ENCODE data around the gene PRDM11. TPM values are rescaled to one million over a fixed set of nuclear protein-coding genes. Genes with fewer than 3 reads are reported as not detected.
A peak's percentile ranks its signal among the peaks of the same experiment; 100 is the strongest.

The PRDM11 gene
- 20.7 TPM for total RNA-seq
- long read RNA-seq, partial matches to known transcripts, result 8 of 23 reads
- long read RNA-seq, other reads (novel, unspliced or antisense), result 15 of 23 reads

- no peak for DNase-seq (ENCODE audit: low spot score)
- intact Hi-C loops (cut with DNase I), result loop anchor here (2.0 kb wide), 1 partner anchor 34 kb away; no protein-coding TSS in a partner anchor
Observed at GRCh38 chr11:45146072-45147016, at the start of gene PRDM11. Gene PRDM11, plus strand, starts transcription at chr11:45146639. Its CDS starts 35,128 bp downstream, at chr11:45181767.

DNA sequence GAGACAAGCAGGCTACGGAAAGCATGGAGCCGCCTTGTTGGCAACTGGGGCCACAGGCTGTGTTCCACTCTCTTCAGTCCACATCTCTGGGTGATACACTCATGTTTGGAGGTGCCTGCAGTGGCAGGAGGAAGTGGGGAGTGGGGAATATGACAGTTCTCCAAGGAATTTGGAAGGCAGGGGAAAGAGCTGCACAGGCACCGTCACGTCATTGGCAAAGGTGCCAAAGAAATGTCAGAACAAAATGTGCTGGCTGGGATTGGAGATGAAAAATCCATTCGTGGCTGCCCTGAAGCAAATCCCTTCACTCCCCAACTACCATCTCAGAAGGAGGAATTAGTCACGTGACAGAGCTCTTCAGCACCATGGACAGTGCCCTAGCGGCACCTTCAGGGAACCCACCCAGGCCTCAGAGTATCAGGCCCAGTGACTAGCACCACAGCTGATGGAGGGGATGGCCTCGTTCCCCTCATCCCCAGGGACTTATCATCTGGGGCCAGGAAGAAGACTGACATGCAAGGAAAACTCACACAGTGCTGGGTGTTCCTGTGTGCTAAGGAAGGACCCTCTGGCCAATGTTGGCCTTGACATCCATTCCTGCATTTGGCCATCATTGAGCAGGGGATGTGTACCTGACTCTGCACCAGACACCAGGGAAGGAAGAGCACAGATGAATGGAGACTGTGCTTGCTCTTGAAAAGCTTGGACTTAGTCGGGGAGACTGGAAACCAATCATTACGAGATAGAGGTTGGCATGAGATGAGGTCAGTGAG, 48.5 kb upstream of the PRDM11 start:
- DNase-seq (ENCODE audit: low spot score), result no peak
- intact Hi-C loops (cut with DNase I), result no loop called here

GRCh38 chr11:45098929-45099328, 47.5 kb upstream of the PRDM11 start:
- no peak for DNase-seq (ENCODE audit: low spot score)
- intact Hi-C loops (cut with DNase I), result no loop called here

DNA sequence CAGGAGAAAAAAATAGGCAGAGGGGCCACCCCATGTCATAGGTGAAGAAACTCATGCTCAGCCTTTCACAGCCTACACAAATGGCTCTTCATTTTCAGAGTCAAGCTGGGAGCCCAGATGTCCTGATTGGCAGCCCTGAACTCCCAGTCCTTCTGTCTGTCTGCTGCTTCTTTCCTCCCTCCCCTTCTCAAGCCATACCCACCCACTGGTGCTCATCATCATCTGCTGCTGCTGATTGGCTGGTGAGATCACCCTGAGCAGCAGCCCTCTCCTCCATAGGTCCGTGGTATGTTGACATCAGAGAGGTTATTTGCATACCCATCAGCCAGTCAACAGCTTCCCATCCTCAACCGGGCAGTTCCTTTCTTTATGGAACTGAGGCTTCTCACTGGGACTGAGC, 46.1 kb upstream of the PRDM11 start:
- no peak for DNase-seq (ENCODE audit: low spot score)
- intact Hi-C loops (cut with DNase I), result loop anchor here (10.0 kb wide), 1 partner anchor 536 kb away; the partner anchor contains the start of gene CD82

- DNase-seq (ENCODE audit: low spot score), result no peak
- intact Hi-C loops (cut with DNase I), result loop anchor here (10.0 kb wide), 1 partner anchor 538 kb away; the partner anchor contains the start of gene CD82
Observed at GRCh38 chr11:45102361-45102809, 44.1 kb upstream of the PRDM11 start.

- intact Hi-C loops (cut with DNase I), result loop anchor here (10.0 kb wide), 1 partner anchor 538 kb away; the partner anchor contains the start of gene CD82
- DNase-seq (ENCODE audit: low spot score), result no peak
Observed at GRCh38 chr11:45102810-45103621, 43.4 kb upstream of the PRDM11 start.

DNA sequence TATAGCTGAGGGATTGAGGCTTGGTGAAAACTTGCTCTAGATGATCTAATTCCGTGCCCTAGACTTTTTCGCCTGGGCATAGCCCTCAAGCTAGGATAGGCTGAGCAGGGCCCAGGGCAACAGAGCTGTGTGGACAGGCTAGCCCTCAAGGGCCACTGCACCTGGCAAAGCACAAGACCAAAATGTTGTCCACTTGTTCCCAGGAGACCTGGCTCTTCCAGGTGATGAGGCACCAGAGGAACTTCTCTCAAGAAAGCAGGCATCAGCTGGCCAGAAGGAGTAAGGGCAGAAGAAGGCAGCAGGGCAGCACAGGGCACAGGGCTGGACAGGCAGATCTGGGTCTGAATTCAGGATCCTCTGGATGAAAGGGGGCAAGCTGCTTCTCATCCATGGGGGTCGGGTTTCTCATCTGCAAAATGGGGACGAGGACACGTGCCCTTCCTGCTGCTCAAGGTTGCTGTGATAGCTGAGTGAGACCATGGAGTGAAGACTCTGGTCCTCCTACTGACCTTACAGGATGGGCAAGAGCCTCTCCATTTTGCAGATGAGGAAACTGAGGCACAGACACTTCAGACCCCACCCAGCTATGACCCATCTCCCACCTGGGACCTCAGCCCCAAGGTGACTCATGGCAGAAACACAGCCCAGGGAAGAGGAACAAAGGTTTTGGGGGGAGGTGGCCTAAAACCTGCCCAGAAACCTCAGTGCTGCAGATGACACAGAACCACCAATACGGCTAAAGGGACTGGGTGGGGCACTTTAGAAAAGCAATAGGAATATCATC, 42.2 kb upstream of the PRDM11 start:
- no peak for DNase-seq (ENCODE audit: low spot score)
- intact Hi-C loops (cut with DNase I), result loop anchor here (10.0 kb wide), 1 partner anchor 539 kb away; the partner anchor contains the start of gene CD82

GRCh38 chr11:45104790-45105084, 41.7 kb upstream of the PRDM11 start:
- DNase-seq (ENCODE audit: low spot score), result no peak
- intact Hi-C loops (cut with DNase I), result loop anchor here (1.0 to 10.0 kb wide), 4 partner anchors 128 to 540 kb away; partner anchors contain the start of gene CD82

GRCh38 chr11:45105233-45105983, 41.0 kb upstream of the PRDM11 start:
- DNase-seq (ENCODE audit: low spot score), result peak; percentile 88
- intact Hi-C loops (cut with DNase I), result loop anchor here (1.0 to 10.0 kb wide), 4 partner anchors 127 to 541 kb away; partner anchors contain the start of gene CD82

DNA sequence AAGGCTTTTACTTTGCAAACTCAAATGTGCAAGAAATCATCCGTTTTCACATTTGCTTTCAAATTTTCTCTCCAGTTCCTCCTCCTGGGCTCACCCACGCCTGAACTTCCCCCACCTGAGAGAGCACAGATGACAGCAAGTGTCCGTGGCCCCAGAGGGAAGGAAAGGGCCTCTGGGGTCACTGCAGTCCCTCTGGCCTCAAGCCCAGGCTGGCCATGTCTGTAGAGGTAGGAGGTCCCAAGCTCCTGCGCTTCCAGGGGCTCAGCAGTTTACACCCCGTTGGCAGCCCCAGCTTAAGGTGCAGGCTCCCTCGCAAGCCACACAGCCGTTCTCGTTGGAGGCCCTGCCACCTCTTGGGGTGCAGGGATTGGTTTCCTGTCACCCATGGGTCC, 40.5 kb upstream of the PRDM11 start:
- intact Hi-C loops (cut with DNase I), result loop anchor here (1.0 to 10.0 kb wide), 4 partner anchors 126 to 541 kb away; partner anchors contain the start of gene CD82
- DNase-seq (ENCODE audit: low spot score), result no peak

DNA sequence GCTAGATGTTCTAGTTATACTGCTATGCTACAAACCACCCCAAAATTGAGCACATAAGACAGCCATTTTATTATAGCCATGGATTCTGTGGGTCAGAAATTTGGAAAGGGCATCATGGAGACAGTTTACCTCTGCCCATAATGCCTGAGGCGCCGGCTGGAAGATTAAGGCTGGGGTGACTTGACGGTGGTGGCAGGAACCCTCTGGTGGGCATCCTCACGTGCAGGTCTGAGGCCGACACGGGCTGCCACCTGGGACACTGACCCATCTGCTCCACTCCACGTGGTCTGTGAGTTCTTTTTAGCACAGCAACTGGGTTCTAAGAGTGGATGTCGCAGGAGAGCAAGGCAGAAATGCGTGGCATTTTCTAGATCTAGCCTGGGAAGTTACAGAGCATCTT, 40.0 kb upstream of the PRDM11 start:
- no peak for DNase-seq (ENCODE audit: low spot score)
- intact Hi-C loops (cut with DNase I), result loop anchor here (5.0 to 10.0 kb wide), 3 partner anchors 126 to 542 kb away; partner anchors contain the start of gene CD82

GRCh38 chr11:45107029-45107428, 39.4 kb upstream of the PRDM11 start:
- no peak for DNase-seq (ENCODE audit: low spot score)
- intact Hi-C loops (cut with DNase I), result loop anchor here (5.0 to 10.0 kb wide), 3 partner anchors 125 to 542 kb away; partner anchors contain the start of gene CD82

DNA sequence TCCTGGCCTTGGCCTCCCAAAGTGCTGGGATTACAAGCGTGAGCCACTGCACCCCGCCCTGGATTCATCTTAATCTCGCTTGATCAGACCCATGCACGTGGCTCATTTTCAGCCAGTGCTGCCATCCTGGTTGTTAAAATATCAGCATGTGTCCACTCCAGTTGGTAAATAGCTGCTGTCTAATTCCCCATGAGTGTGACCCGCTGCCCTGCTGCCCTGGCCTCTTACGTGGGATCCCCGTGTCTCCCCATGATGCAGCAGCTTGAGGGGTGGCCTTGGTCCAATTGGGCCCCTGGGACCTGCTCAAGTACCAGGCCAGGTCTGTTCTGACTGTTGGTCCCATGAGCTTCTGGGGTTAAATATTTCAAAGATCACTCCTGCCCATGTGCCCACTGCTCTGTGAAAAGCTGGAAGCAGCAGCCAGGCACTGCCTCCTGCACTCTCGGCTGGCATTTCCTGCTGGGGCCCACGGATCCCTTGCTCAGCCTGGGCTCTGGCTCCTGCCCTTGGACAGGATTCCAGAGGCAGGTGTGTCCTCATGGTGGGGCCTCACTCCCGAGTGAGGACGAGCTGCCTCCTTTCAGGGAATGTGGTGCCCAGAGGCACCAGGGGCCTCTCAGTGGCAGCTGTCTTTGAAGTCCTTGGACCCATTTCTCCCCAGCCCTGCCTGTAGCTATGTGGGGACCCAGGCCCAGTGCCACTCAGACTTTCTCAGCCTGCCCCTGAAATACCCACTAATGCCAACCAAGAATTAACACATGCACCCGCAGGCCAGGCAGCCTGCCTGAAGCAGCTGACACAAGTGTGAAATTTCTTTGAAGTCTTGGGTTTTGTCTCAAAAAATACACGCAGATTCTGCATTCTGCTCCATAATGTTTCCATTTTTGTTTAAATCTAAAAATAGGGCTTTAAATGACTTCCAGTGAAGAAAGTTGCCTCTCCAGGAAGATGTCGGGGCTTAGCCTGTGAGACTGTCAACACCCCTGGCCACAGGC, 38.1 kb upstream of the PRDM11 start:
- intact Hi-C loops (cut with DNase I), result loop anchor here (5.0 to 10.0 kb wide), 3 partner anchors 124 to 544 kb away; partner anchors contain the start of gene CD82
- no peak for DNase-seq (ENCODE audit: low spot score)

DNA sequence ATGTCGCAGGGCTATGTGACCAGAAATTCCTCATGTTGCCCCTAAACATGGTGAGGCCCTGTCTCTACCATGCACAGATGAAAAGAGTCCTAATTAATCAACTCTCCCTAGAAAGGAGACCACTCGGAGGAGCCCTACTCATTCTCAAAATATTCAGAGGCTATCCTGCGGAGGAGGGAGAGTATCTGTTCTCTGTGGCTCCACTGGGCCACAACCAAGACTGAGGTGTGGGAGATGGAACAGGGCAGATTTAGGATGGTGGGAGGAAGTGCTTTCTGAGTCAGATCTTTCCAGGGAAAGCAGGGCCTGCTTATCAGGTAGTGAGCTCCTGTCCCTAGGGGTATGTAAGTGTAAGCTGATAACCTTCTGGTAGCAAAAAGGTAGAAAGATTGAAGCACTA, 37.0 kb upstream of the PRDM11 start:
- no peak for DNase-seq (ENCODE audit: low spot score)
- intact Hi-C loops (cut with DNase I), result loop anchor here (5.0 to 10.0 kb wide), 3 partner anchors 123 to 545 kb away; partner anchors contain the start of gene CD82

DNA sequence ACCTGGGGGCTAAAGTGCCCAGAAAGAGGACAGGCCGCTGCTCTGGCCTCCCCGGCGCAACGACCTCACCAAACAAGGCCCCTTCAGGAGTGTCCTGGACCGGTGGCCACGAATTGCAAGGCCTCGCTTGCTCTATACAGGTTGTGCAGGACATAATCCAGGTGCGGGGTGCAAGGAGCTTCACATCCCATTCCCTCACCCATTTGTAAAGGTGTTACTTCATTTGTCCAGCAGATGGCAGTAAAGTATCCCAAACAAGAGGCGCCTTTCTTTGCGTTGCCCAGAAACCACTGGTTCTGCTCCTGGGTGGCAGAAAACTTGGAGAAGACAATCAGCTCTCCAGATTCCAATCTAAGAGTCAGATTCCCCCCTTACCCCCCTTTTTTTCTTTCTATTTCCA, 35.9 kb upstream of the PRDM11 start:
- intact Hi-C loops (cut with DNase I), result loop anchor here (1.0 to 5.0 kb wide), 2 partner anchors 72 to 222 kb away; no protein-coding TSS in a partner anchor

DNA sequence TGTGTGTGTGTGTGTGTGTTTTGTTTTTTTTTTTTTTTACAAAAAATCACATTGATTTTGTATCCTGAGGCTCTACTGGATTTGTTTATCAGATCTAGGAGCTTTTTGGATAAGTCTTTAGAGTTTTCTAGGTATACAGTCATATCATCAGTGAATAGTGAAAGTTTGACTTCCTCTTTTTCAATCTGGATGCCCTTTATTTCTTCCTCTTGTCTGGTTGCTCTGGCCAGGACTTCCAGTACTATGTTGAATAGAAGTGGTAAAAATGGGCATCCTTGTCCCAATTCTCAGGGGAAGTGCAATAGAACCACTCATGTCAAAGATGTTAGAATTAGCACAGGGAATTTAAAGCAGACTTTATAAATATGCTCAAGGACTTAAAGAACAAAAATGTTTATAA, 32.6 kb upstream of the PRDM11 start:
- no peak for DNase-seq (ENCODE audit: low spot score)
- intact Hi-C loops (cut with DNase I), result loop anchor here (5.0 kb wide), 1 partner anchor 68 kb away; no protein-coding TSS in a partner anchor

More for the DNA sequence above, 35.9 kb upstream of the PRDM11 start:
- DNase-seq (ENCODE audit: low spot score), result no peak

Data from cardiac septum (tissue), 1 donor.